Lower lobe of right lung (tissue), 2 donors: ENCODE measurements around the gene FAM236B. TPM values are rescaled to one million over a fixed set of nuclear protein-coding genes. Genes with fewer than 3 reads are reported as not detected.
"Not testable (repeated sequence)": the region's sequence is repeated elsewhere in the genome, so short reads cannot be mapped to it uniquely, and the experiment has no call there.

Experiments
- ATAC-seq, 2 donors: fragments of 200-7000 bp; cut with Tn5 transposase; one replicate each; pipeline ENCODE4 v1.9.1; 2020 to 2022; ENCODE audit warnings: mild to moderate bottlenecking in 2 of 2, moderate library complexity in 2 of 2
- DNase-seq: peaks from one replicate; pipeline ENCODE4 v3.0.0-alpha.2; 2020
- H3K27ac ChIP-seq: fragments of 200-600 bp; one replicate; pipeline ENCODE4 v1.8.0; 2022
- H3K27me3 ChIP-seq: fragments of 200-600 bp; one replicate; pipeline ENCODE4 v1.8.0; 2022; ENCODE audit warnings: low read depth
- H3K36me3 ChIP-seq: fragments of 200-600 bp; one replicate; pipeline ENCODE4 v1.8.0; 2022; ENCODE audit warnings: mild to moderate bottlenecking
- H3K4me1 ChIP-seq: fragments of 200-600 bp; one replicate; pipeline ENCODE4 v1.8.0; 2022
- H3K4me3 ChIP-seq: fragments of 200-600 bp; one replicate; pipeline ENCODE4 v1.8.0; 2022; ENCODE audit warnings: mild to moderate bottlenecking
- H3K9me3 ChIP-seq: fragments of 200-600 bp; one replicate; pipeline ENCODE4 v1.8.0; 2022
- intact Hi-C: fragments of 100-400 bp; cut with DNase I; formaldehyde crosslinking; loops from one replicate; pipeline ENCODE4 v1.11.0; 2022
- long read RNA-seq: library from polyadenylated mRNA; unstranded; transcript quantifications from one replicate; pipeline ENCODE4 v2.0.0, GENCODE V29; 2021
- total RNA-seq: library from RNA; stranded (reverse); fragmentation: NEBNext Ultra II Directional; extraction: Animal tissue kit (Norgen Biotek cat#: 25700); gene quantifications from one replicate; pipeline ENCODE4 v1.2.1, GENCODE V29; 2021
- donor health status: DM: no; HTN: yes; CAD: no; lungs with severe emphysema.

Gene FAM236B
- total RNA-seq: not detected
- long read RNA-seq: 0 reads

DNA sequence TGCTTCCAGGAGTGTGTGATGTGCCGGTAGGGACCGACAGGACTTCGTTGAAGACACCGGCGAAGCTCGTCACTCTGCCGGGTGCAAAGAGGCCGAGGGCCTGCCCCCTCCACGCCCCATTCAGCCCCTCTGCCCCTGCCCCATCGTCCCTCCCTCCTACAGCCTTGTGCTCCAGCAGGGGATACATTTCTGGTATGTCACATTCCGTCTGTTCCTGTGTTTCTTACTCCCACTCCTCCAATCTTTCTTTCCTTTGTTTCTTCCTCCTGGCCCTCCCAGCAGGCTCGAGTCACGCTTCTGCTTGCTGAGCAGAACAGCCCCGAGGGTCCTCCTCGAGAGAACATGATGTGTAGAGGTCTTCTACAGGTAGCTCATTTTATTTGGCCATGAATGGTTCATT is at the start of gene FAM236B:
TSS of gene FAM236B (minus strand) at position 101 of the 400 bp plus-strand sequence. CDS start at position 1, 100 bp downstream.
- ATAC-seq, H3K36me3 ChIP-seq, H3K27me3 ChIP-seq, H3K9me3 ChIP-seq, intact Hi-C loops, H3K4me3 ChIP-seq, DNase-seq, H3K4me1 ChIP-seq, H3K27ac ChIP-seq: not testable (repeated sequence)

DNA sequence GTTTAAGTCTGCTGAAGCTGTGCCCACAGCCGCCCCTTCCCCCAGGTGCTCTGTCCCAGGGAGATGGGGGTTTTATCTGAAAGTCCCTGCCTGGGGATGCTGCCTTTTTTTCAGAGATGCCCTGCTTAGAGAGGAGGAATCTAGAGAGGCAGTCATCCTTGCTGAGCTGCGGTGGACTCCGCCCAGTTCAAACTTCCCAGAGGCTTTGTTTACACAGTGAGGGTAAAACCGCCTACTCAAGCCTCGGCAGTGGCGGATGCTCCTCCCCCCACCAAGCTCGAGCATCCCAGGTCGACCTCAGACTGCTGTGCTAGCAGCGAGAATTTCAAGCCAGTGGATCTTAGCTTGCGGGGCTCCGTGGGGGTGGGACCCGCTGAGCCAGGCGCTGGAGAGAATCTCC is 48.2 kb upstream of the FAM236B start:
- DNase-seq, H3K27ac ChIP-seq, H3K4me3 ChIP-seq, H3K9me3 ChIP-seq, H3K4me1 ChIP-seq, ATAC-seq, H3K27me3 ChIP-seq, intact Hi-C loops, H3K36me3 ChIP-seq: not testable (repeated sequence)

DNA sequence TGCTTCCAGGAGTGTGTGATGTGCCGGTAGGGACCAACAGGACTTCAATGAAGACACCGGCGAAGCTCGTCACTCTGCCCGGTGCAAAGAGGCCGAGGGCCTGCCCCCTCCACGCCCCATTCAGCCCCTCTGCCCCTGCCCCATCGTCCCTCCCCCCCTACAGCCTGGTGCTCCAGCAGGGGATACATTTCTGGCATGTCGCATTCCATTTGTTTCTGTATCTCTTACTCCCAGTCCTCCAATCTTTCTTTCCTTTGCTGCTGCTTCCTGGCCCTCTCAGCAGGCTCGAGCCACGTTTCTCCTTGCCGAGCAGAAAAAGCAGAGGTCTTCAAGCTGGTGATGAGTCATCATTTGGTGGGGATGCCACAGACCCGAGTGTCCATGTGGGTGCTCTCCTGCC is 25.6 kb upstream of the FAM236B start, which contains the start of gene FAM236D:
TSS of gene FAM236D (minus strand) at position 101 of the 400 bp plus-strand sequence. CDS start at position 1, 100 bp downstream.
- H3K27ac ChIP-seq, DNase-seq, H3K9me3 ChIP-seq, H3K36me3 ChIP-seq, ATAC-seq, intact Hi-C loops, H3K4me3 ChIP-seq, H3K4me1 ChIP-seq, H3K27me3 ChIP-seq: not testable (repeated sequence)

DNA sequence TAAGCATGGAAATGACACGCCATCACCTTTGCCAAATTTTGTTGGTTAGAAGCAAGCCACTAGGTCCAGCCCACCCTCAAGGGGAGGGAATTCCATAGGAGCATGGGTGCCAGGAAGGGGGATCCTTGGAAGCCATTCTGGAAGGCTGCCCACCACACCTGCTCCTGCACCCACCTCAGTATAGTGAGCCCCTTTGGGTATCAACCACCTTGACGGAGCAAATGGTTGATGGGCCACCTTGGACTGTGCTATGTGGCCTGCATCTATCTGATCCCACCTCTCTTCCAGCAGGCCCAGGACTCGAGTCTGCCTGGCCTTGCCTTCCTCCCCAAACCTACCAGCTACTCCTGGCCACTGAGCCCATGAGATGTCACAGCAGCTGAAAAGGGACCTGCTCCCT is 7.9 kb upstream of the FAM236B start:
- DNase-seq, H3K9me3 ChIP-seq, H3K27ac ChIP-seq, H3K27me3 ChIP-seq, intact Hi-C loops, H3K36me3 ChIP-seq, H3K4me3 ChIP-seq, H3K4me1 ChIP-seq: not testable (repeated sequence)
- ATAC-seq: peak in 1 of 2 donors; percentile 25

DNA sequence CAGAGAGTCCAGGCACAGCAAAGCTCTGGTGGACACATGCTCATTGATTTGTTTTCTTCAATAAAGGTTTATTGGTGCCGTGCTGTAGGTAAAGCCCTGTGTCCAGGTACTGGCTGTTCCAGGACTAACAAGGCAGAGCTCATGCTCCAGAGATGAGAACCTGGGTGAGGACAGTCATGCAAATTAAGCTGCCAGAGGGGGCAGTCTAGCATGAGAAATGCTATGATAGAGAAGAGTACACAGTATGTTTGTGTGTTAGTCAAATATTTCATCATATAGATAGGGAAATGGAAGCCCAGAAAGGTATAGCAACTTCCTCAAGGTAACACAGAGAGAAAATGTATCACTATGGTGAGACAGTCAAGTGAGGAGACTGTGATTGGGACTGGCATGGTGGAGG is 5.7 kb upstream of the FAM236B start:
- H3K27me3 ChIP-seq, intact Hi-C loops, H3K36me3 ChIP-seq, H3K9me3 ChIP-seq, H3K4me1 ChIP-seq, DNase-seq, H3K4me3 ChIP-seq, H3K27ac ChIP-seq, ATAC-seq: not testable (repeated sequence)

DNA sequence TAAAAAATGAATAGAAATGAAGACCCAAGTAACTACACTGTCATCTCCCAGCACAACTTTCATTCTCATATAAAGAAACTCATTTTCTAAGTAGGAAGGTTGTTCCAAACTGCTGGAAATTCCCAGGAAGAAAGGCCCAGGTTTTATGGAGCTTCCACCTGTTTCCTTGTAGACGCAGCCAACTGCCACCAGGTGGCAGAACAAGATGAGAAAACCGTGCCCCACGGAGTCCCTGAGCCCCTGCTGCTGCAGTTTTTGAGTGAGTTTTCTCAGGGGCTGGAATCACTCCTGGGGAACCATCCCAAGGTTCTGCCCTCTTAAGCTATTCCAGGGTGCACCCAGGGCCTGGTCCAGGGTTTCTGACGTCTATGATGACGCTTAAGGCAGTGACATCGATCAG is 1.5 kb upstream of the FAM236B start:
- H3K36me3 ChIP-seq, H3K4me3 ChIP-seq, H3K4me1 ChIP-seq, H3K9me3 ChIP-seq, DNase-seq, intact Hi-C loops, H3K27ac ChIP-seq, H3K27me3 ChIP-seq: not testable (repeated sequence)
- peak in 1 of 2 donors; percentile 67 for ATAC-seq

DNA sequence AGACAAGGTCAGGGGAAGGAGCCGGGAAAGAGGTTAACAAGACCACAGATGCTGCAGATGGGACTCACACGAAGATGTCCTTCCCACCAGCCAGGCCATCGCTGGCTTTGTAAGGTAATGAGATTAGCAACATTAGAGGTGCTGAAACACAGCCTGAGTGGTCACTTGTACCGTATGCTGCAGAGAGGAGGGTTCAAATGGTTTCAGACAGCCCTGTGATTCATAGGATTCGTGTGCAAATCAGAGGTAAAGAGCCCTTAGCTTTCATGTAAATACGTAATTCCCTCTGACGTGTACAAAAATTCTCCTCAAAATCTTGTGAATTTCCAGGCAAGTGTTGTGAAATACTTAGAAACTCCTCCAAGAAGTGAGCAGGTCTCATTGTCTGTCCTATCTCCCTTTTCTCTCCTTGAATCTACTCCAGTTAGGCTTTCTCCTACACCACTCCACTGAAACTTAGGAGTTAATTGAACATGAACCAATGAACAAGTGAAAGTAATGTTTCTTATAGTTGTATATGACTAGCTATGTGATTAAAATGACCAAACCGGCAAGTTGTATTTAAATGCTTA is 991 bp upstream of the FAM236B start:
- H3K36me3 ChIP-seq, H3K9me3 ChIP-seq, H3K4me1 ChIP-seq, H3K27me3 ChIP-seq, DNase-seq, H3K4me3 ChIP-seq, intact Hi-C loops, H3K27ac ChIP-seq: not testable (repeated sequence)
- peak; percentile 58 to 77 for ATAC-seq

DNA sequence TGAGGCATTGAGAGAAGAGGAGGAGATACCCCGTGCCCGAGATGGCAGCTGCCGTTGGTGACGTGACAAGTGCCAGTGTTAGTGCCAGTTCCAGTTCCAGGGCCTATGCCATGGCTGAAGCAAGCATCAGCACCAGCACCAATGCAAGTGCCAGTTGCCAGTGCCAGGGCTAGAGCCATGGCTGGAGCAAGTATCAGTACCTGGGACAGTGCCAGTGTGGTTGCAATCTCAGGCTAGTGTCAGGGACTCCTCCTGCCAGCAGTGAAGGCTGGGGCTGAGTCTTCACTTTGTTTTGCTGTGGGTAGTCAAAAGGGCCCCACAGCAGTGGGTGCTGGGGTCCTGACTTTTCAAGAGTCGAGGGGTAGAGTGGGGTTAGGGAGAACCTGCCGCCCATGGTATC is 4.3 kb downstream of the FAM236B start:
- H3K9me3 ChIP-seq, DNase-seq, intact Hi-C loops, H3K27me3 ChIP-seq, H3K4me3 ChIP-seq, ATAC-seq, H3K27ac ChIP-seq, H3K36me3 ChIP-seq, H3K4me1 ChIP-seq: not testable (repeated sequence)

DNA sequence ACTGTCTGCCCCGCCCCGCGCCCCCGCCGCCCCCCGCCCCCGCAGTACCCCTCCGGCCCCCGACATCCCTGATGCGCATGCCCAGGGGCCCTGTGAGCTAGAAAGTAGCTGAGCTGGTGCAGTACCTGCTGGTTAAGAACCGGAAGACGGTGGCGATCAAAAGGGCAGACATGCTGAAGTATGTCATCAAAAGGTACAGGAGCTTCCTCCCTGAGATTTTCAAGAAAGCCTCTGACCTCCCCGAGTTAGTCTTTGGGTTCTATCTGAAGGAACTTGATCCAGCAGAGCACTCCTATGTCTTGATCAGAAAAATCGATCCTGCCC is 5.0 kb downstream of the FAM236B start:
- peak; percentile 73 to 76 for ATAC-seq
- DNase-seq, H3K4me1 ChIP-seq, H3K4me3 ChIP-seq, H3K27ac ChIP-seq, intact Hi-C loops, H3K9me3 ChIP-seq, H3K36me3 ChIP-seq, H3K27me3 ChIP-seq: not testable (repeated sequence)

DNA sequence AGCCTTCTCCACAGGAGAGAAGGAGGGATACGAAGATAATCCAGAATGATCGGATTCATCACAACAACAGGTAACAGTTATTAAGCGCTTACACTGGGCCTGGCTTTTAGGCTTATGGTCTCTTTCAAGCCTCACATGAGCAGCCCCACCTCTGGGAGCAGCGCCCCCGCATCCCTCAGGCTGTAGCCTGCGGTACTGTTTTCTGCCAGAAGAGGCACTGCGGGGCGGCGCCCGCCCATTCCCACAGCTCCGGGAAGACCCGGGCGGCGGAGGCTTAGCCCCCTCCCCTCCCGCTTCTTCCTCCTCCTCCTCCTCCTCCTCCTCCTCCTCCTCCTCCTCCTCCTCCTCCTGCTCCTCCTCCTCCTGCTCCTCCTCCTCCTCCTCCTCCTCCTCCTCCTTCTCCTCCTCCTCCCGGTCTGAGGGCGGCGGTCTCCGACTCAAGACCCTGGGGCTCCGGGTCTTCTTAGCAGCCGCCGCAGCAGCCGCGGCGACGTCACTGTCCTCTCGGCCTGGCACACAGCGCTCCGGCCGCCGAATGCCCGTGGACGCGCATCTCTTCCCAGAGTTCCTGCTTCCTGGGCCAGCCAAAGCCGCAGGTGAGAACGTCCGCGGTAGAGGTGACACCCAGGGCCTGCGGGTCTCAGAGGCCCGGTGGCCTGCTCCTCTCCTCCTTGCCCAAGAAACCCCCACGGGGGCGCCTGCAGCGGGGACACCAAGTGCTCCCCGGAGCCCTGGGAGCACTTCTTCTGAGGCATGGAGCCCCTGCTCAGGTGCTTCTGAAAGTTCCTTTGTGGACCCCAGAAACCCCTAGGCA is 5.6 kb downstream of the FAM236B start, which contains the start of gene DMRTC1B:
TSS of gene DMRTC1B (plus strand) at position 238 of the 814 bp plus-strand sequence. CDS start 68,246 bp downstream, outside the sequence.
- H3K27me3 ChIP-seq, DNase-seq, H3K9me3 ChIP-seq, intact Hi-C loops, H3K4me3 ChIP-seq, H3K4me1 ChIP-seq, H3K36me3 ChIP-seq, H3K27ac ChIP-seq: not testable (repeated sequence)
- ATAC-seq: peak; percentile 91 to 93

DNA sequence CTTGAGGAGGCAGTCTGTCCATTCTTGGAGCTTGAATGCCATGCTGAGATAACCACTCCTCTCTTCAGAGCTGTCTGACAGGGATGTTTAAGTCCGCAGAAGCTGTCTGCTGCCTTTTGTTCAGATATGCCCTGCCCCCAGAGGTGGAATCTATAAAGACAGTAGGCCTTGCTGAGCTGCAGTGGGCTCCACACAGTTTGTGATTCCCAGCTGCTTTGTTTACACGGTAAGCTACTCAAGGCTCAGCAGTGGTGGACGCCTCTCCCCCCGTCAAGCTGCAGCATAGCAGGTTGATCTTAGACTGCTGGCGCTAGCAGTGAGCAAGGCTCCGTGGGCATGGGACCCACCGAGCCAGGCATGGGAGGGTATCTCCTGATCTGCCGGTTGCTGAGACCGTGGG is 22.0 kb downstream of the FAM236B start:
- intact Hi-C loops, H3K4me3 ChIP-seq, ATAC-seq, H3K9me3 ChIP-seq, H3K36me3 ChIP-seq, H3K4me1 ChIP-seq, H3K27me3 ChIP-seq, H3K27ac ChIP-seq, DNase-seq: not testable (repeated sequence)

DNA sequence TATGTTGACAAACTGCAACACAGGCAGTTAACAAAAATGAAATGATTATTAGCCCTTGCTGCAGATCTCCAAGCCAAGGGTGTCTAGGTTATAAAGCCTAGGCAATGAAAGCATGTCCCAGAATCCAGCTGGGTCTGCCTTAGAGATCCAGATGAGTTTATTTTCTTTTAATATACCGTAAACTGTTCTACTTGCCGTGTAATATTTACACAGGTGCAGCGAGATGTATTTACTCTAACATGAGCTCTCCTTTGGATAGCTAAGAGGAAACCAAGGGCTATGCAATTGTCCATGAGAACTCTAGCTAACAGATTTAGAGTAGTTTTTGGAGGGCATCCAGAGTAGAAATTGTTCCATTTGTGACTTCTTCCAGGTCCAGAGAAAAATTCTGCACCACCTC is 33.9 kb downstream of the FAM236B start:
- DNase-seq, H3K4me3 ChIP-seq, H3K27ac ChIP-seq, ATAC-seq, intact Hi-C loops, H3K4me1 ChIP-seq, H3K36me3 ChIP-seq, H3K27me3 ChIP-seq, H3K9me3 ChIP-seq: not testable (repeated sequence)

DNA sequence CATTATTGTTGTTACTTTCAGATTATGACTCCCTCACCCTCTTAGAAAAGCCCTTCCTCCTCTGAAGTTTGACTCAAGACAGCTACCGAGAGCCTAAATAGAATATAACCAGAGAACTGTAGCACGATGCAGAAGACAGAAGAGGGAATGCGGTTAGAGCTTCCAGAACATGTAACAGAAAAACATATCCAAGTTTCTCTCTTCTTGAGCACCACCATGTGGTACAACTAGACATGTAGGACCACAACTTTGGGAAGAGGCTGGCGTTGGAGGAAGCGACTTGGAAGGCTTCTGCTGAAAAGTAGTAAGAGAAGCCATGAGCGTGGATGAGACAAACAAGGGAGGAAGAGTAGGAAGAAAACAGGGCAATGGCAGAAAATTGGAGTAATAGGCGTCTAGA is 36.9 kb downstream of the FAM236B start:
- DNase-seq, H3K4me3 ChIP-seq, intact Hi-C loops, ATAC-seq, H3K9me3 ChIP-seq, H3K36me3 ChIP-seq, H3K27ac ChIP-seq, H3K27me3 ChIP-seq, H3K4me1 ChIP-seq: not testable (repeated sequence)
